Panc1 (cell line): Measurements from ENCODE around the gene RASA3. TPM values are rescaled to one million over a fixed set of nuclear protein-coding genes. Genes with fewer than 3 reads are reported as not detected.
"Not testable (repeated sequence)": the region's sequence is repeated elsewhere in the genome, so short reads cannot be mapped to it uniquely, and the experiment has no call there.

Experiments used
- ATAC-seq: fragments of 200-7000 bp; cut with Tn5 transposase; 2 replicates; pipeline ENCODE4 v1.9.1; 2020; ENCODE audit warnings: mild to moderate bottlenecking, moderate library complexity
- BruUV-seq: library from RNA; stranded (reverse); fragments of 400-500 nt; replicated peaks from 2 replicates; lab custom pipeline; 2021; lab: Mats Ljungman, UMichigan
- CTCF ChIA-PET: fragments of 300-600 bp; sonication (Branson Sonifier 250); formaldehyde crosslinking; loops from one replicate; lab custom pipeline; 2022; ENCODE audit warnings: antibody characterized with exemption; lab: Charles Lee
- POLR2A ChIA-PET: fragments of 300-600 bp; sonication (Branson Sonifier 250); formaldehyde crosslinking; loops from one replicate; lab custom pipeline; 2022; ENCODE audit warnings: antibody characterized with exemption; lab: Charles Lee
- DNase-seq: peaks from one replicate; pipeline ENCODE4 v3.0.0-alpha.2; 2010; ENCODE audit warnings: low read depth, low spot score
- H3K27ac ChIP-seq: 2 replicates; pipeline ENCODE4 v1.5.1; 2011; ENCODE audit warnings: mild to moderate bottlenecking, low read length, inconsistent platforms
- H3K27me3 ChIP-seq: fragments of 200-500 bp; sonication (Bioruptor generic); 2 replicates; pipeline ENCODE4 v1.6.0; 2014; ENCODE audit warnings: low read length, inconsistent platforms; ENCODE audit not compliant: control insufficient read depth, insufficient read depth
- H3K36me3 ChIP-seq: fragments of 200-500 bp; sonication (Bioruptor generic); 2 replicates; pipeline ENCODE4 v1.5.1; 2014; ENCODE audit warnings: inconsistent platforms, mild to moderate bottlenecking, low read length, moderate library complexity; ENCODE audit not compliant: control insufficient read depth, insufficient read depth
- H3K4me1 ChIP-seq: 2 replicates; pipeline ENCODE4 v1.5.1; 2011; ENCODE audit warnings: inconsistent platforms, mild to moderate bottlenecking, low read length, moderate library complexity; ENCODE audit not compliant: control insufficient read depth, insufficient read depth
- H3K4me3 ChIP-seq, 2 experiments: 2 replicates each; pipeline ENCODE4 v1.5.1; 2011 to 2012; ENCODE audit warnings: low read depth in 2 of 2, low read length in 2 of 2, mild to moderate bottlenecking in 2 of 2, inconsistent platforms in 1 of 2, moderate library complexity in 1 of 2
- H3K9me3 ChIP-seq: fragments of 200-500 bp; sonication (Bioruptor generic); 2 replicates; pipeline ENCODE4 v1.5.1; 2014; ENCODE audit warnings: low read depth, mild to moderate bottlenecking, inconsistent platforms, low read length, moderate library complexity; ENCODE audit not compliant: control insufficient read depth, insufficient read depth
- POLR2AphosphoS5 ChIP-seq: IDR thresholded peaks from 2 replicates; pipeline ENCODE4 v1.6.1; 2012; ENCODE audit warnings: mild to moderate bottlenecking, low read depth, low read length, moderate library complexity
- SIN3A ChIP-seq: IDR thresholded peaks from 2 replicates; pipeline ENCODE4 v1.6.1; 2012; ENCODE audit warnings: low read depth, mild to moderate bottlenecking, low read length, moderate library complexity, borderline replicate concordance; ENCODE audit not compliant: insufficient read depth
- TCF7L2 ChIP-seq: IDR thresholded peaks from 2 replicates; pipeline ENCODE4 v1.6.1; 2011; ENCODE audit warnings: mild to moderate bottlenecking, low read depth, low read length, inconsistent platforms
- in situ Hi-C: cut with HindIII; loops from 2 replicates; pipeline ENCODE4 v1.10.0; 2016; ENCODE audit warnings: low sequenced_read_pairs, low pct_unique_long_range_greater_than_20kb
- intact Hi-C: fragments of 100-400 bp; cut with micrococcal nuclease; formaldehyde crosslinking; loops from one replicate; pipeline ENCODE4 v1.10.0; 2022; ENCODE audit not compliant: unreplicated experiment
- total RNA-seq: library from RNA; stranded (reverse); gene quantifications from one replicate; pipeline ENCODE4 v1.2.1, GENCODE V29; 2021; ENCODE audit not compliant: unreplicated experiment
- TF ChIP-seq, protein P1 (sequence below), 2 experiments: IDR thresholded peaks; 2 replicates each; pipeline ENCODE4 v1.6.1; 2011 to 2012; ENCODE audit warnings: low read depth in 2 of 2, control low read depth in 1 of 2, low read length in 1 of 2, mild to moderate bottlenecking in 1 of 2, moderate library complexity in 1 of 2; ENCODE audit not compliant: insufficient read depth in 1 of 2
- TF ChIP-seq, protein P2 (sequence below): fragments of 450-650 bp; IDR thresholded peaks from 2 replicates; pipeline ENCODE4 v1.5.1; 2017; ENCODE audit warnings: mild to moderate bottlenecking

RASA3 gene
- total RNA-seq, 1 experiment from 2014 or later, result 33.7 TPM

DNA sequence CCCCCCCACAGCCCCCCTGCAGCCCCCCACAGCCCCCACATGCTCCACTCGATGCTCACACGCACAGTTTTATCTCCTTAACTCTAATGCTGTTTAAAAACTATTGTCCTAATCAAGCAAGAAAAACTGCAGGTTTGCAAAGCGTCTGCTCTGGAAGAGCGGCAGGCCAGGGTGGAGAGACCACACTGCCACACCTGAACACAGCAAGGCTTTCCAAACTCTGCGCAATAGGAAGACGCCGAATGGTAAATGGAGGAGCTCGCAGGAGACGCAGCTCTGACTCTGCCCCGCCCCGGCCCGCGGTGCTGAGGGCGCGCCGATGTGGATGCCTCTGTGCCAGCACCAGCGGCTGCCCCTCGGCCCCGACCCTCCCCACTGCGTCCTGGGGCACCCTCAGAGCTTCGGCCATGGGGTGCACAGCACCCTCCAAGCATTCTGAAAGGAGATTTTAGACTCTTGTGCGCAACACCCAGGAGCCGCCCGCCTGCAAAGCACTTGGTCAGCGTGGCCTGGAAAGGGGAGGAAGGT lies 32.4 kb downstream of the RASA3 start:
- ChIA-PET POLR2A (no interaction called here), CTCF (interaction anchor here (1.0 kb wide), 1 partner anchor 34 kb away, joined by 3 read pairs; no protein-coding TSS in a partner anchor)
- ATAC-seq, result peak; percentile 75
- Histone ChIP-seq H3K27me3 (no peaks in the 10 kb centered on the region), H3K4me1 (peaks cover 49% of the 10 kb centered on the region), H3K36me3 (no peaks in the 10 kb centered on the region), H3K9me3 (no peaks in the 10 kb centered on the region), H3K4me3 (no peak overlapping the region; a peak in 1 of 4 replicates), H3K27ac (peak overlapping the region; percentile 90)
- TF ChIP-seq POLR2AphosphoS5 (no peak), SIN3A (no peak), TCF7L2 (no peak)
- TF ChIP-seq, protein P1, sequence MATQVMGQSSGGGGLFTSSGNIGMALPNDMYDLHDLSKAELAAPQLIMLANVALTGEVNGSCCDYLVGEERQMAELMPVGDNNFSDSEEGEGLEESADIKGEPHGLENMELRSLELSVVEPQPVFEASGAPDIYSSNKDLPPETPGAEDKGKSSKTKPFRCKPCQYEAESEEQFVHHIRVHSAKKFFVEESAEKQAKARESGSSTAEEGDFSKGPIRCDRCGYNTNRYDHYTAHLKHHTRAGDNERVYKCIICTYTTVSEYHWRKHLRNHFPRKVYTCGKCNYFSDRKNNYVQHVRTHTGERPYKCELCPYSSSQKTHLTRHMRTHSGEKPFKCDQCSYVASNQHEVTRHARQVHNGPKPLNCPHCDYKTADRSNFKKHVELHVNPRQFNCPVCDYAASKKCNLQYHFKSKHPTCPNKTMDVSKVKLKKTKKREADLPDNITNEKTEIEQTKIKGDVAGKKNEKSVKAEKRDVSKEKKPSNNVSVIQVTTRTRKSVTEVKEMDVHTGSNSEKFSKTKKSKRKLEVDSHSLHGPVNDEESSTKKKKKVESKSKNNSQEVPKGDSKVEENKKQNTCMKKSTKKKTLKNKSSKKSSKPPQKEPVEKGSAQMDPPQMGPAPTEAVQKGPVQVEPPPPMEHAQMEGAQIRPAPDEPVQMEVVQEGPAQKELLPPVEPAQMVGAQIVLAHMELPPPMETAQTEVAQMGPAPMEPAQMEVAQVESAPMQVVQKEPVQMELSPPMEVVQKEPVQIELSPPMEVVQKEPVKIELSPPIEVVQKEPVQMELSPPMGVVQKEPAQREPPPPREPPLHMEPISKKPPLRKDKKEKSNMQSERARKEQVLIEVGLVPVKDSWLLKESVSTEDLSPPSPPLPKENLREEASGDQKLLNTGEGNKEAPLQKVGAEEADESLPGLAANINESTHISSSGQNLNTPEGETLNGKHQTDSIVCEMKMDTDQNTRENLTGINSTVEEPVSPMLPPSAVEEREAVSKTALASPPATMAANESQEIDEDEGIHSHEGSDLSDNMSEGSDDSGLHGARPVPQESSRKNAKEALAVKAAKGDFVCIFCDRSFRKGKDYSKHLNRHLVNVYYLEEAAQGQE (IDR thresholded peaks at IDR 0.05; ENCODE audit: insufficient read depth in 1 of 2, low read depth in 2 of 2, low read length in 1 of 2), result no peak
- TF ChIP-seq, protein P2, sequence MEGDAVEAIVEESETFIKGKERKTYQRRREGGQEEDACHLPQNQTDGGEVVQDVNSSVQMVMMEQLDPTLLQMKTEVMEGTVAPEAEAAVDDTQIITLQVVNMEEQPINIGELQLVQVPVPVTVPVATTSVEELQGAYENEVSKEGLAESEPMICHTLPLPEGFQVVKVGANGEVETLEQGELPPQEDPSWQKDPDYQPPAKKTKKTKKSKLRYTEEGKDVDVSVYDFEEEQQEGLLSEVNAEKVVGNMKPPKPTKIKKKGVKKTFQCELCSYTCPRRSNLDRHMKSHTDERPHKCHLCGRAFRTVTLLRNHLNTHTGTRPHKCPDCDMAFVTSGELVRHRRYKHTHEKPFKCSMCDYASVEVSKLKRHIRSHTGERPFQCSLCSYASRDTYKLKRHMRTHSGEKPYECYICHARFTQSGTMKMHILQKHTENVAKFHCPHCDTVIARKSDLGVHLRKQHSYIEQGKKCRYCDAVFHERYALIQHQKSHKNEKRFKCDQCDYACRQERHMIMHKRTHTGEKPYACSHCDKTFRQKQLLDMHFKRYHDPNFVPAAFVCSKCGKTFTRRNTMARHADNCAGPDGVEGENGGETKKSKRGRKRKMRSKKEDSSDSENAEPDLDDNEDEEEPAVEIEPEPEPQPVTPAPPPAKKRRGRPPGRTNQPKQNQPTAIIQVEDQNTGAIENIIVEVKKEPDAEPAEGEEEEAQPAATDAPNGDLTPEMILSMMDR, result no peak
- DNase-seq, result no peak
- in situ Hi-C loops (no loop called here), intact Hi-C loops (loop anchor here (5.0 to 10.0 kb wide), 2 partner anchors 33 to 55 kb away; no protein-coding TSS in a partner anchor)
- no TSS peak for BruUV-seq

DNA sequence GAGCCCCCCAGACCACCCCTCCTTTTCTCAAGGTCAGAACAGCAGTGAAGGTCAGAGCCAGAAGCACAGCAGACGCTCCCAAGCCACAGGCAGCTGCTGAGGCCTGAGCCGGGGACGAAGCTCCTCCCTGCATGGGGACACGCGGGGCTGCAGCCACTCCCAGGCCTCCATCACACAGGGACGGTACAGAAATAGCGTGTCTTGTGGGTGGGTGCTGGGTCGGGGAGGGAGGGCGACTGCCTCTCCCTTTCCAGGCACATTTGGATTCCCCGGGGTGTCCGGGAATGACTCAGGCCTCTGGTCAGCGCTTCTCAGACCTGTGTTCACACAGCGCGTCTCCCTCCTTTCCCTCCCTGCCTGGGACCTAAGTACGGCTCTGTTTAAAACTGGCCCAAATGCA lies 33.2 kb downstream of the RASA3 start:
- in situ Hi-C loops, result no loop called here
- no TSS peak for BruUV-seq
- peaks cover 49% of the 10 kb centered on the region for H3K4me1 ChIP-seq
- no peaks in the 10 kb centered on the region for H3K36me3 ChIP-seq
- ChIA-PET POLR2A (interaction anchor here (0.6 kb wide), 1 partner anchor 34 kb away, joined by 3 read pairs; no protein-coding TSS in a partner anchor), CTCF (no interaction called here)
- DNase-seq (no peak), ATAC-seq (peak; percentile 60)
- no peaks in the 10 kb centered on the region for H3K27me3 ChIP-seq
- no peaks in the 10 kb centered on the region for H3K9me3 ChIP-seq
- H3K4me3 ChIP-seq, result no peak overlapping the region
- H3K27ac ChIP-seq, result peak overlapping the region; percentile 85
- intact Hi-C loops, result loop anchor here (10.0 kb wide), 1 partner anchor 54 kb away; no protein-coding TSS in a partner anchor
- TF ChIP-seq POLR2AphosphoS5, result peak; percentile 31; the same call in 1 of the 2 replicates
- TF ChIP-seq, protein P1 (IDR thresholded peaks at IDR 0.05; ENCODE audit: insufficient read depth in 1 of 2, low read depth in 2 of 2, low read length in 1 of 2), result no peak

DNA sequence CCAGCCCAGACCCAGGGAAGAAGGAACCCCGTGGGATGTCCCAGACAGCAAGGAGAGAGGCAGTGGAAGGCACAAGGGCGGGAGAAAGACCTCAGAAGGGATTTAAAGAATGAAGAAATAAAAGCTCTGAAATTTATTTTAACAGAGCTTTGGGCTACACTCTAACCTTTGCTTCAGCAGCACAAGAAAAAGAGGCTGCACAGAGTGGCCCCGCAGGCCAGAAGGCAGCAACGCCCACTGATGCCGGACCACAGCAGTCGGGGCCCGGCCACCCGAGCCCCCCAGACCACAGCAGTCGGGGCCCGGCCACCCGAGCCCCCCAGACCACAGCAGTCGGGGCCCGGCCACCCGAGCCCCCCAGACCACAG lies 33.8 kb downstream of the RASA3 start:
- BruUV-seq, ATAC-seq, DNase-seq, CTCF ChIA-PET, H3K27me3 ChIP-seq, H3K9me3 ChIP-seq, H3K4me3 ChIP-seq, in situ Hi-C loops, H3K36me3 ChIP-seq: not testable (repeated sequence)
- intact Hi-C loops, result loop anchor here (10.0 kb wide), 1 partner anchor 54 kb away; no protein-coding TSS in a partner anchor
- H3K4me1 ChIP-seq, result peaks cover 49% of the 10 kb centered on the region
- POLR2A ChIA-PET, result interaction anchor here (0.6 kb wide), 1 partner anchor 33 kb away, joined by 3 read pairs; no protein-coding TSS in a partner anchor
- H3K27ac ChIP-seq, result peak overlapping the region; percentile 85
